IMR-90 (cell line): ENCODE measurements around the gene CEP295NL. TPM values are rescaled to one million over a fixed set of nuclear protein-coding genes. Genes with fewer than 3 reads are reported as not detected.

Experiments used
- ATAC-seq: fragments of 200-7000 bp; cut with Tn5 transposase; 2 replicates; pipeline ENCODE4 v1.9.1; 2020; ENCODE audit warnings: low read depth, mild to moderate bottlenecking, moderate library complexity
- BruUV-seq: library from RNA; stranded (reverse); fragments of 400-500 nt; replicated peaks from 2 replicates; lab custom pipeline; 2021; lab: Mats Ljungman, UMichigan
- CTCF ChIA-PET: fragments of 300-600 bp; formaldehyde crosslinking; extraction: SDS; loops from one replicate; lab custom pipeline; 2021; ENCODE audit warnings: antibody characterized with exemption; lab: Yijun Ruan, JAX
- POLR2A ChIA-PET: fragments of 300-600 bp; sonication (Branson Sonifier 250); formaldehyde crosslinking; loops from one replicate; lab custom pipeline; 2022; ENCODE audit warnings: antibody characterized with exemption; ENCODE audit not compliant: unreplicated experiment; lab: Charles Lee
- DNase-seq: peaks from one replicate; pipeline ENCODE4 v3.0.0; 2013
- H2AFZ ChIP-seq: replicated peaks from 2 replicates; pipeline ENCODE3; 2013; ENCODE audit warnings: low read length, mild to moderate bottlenecking; ENCODE audit not compliant: poor library complexity
- H2AK5ac ChIP-seq: 2 replicates; pipeline ENCODE4 v1.6.1; 2013; ENCODE audit warnings: low read depth, low read length, inconsistent platforms
- H2AK9ac ChIP-seq: replicated peaks from 2 replicates; pipeline ENCODE3; 2013; ENCODE audit warnings: mild to moderate bottlenecking, low read depth, low read length, moderate library complexity; ENCODE audit not compliant: poor library complexity
- H2BK120ac ChIP-seq: 2 replicates; pipeline ENCODE4 v1.6.1; 2013; ENCODE audit warnings: low read depth, low read length, inconsistent platforms
- H2BK15ac ChIP-seq: 3 replicates; pipeline ENCODE4 v1.6.1; 2013; ENCODE audit warnings: low read depth, low read length, inconsistent platforms
- H2BK20ac ChIP-seq: 2 replicates; pipeline ENCODE4 v1.6.1; 2013; ENCODE audit warnings: low read depth, mild to moderate bottlenecking, inconsistent platforms, low read length, moderate library complexity
- H2BK5ac ChIP-seq: 2 replicates; pipeline ENCODE4 v1.6.1; 2013; ENCODE audit warnings: mild to moderate bottlenecking, low read depth, low read length, inconsistent platforms; ENCODE audit not compliant: poor library complexity, severe bottlenecking
- H3K14ac ChIP-seq: replicated peaks from 2 replicates; pipeline ENCODE4 v1.6.1; 2013; ENCODE audit warnings: low read depth, low read length, inconsistent platforms
- H3K18ac ChIP-seq: 2 replicates; pipeline ENCODE4 v1.6.1; 2013; ENCODE audit warnings: low read depth, low read length, control low read depth
- H3K23ac ChIP-seq: 2 replicates; pipeline ENCODE4 v1.6.1; 2013; ENCODE audit warnings: low read depth, low read length, inconsistent platforms
- H3K27ac ChIP-seq: 2 replicates; pipeline ENCODE4 v1.5.1; 2013; ENCODE audit warnings: mild to moderate bottlenecking, control low read depth, low read length; ENCODE audit not compliant: insufficient read depth
- H3K27me3 ChIP-seq: 2 replicates; pipeline ENCODE4 v1.6.1; 2013; ENCODE audit warnings: low read length; ENCODE audit not compliant: control insufficient read depth, insufficient read depth
- H3K36me3 ChIP-seq: 2 replicates; pipeline ENCODE4 v1.6.1; 2013; ENCODE audit warnings: low read length, mixed read lengths; ENCODE audit not compliant: control insufficient read depth, insufficient read depth
- H3K4ac ChIP-seq: 2 replicates; pipeline ENCODE4 v1.6.1; 2013; ENCODE audit warnings: low read depth, low read length, inconsistent platforms
- H3K4me1 ChIP-seq: 2 replicates; pipeline ENCODE4 v1.6.1; 2013; ENCODE audit warnings: low read length, mixed read lengths; ENCODE audit not compliant: control insufficient read depth, insufficient read depth
- H3K4me2 ChIP-seq: 2 replicates; pipeline ENCODE4 v1.6.1; 2013; ENCODE audit warnings: low read depth, mild to moderate bottlenecking, control low read depth, low read length, moderate library complexity
- H3K4me3 ChIP-seq: 2 replicates; pipeline ENCODE4 v1.5.1; 2013; ENCODE audit warnings: low read depth, mild to moderate bottlenecking, control low read depth, low read length, moderate library complexity; ENCODE audit not compliant: insufficient read depth
- H3K56ac ChIP-seq: 2 replicates; pipeline ENCODE4 v1.6.1; 2013; ENCODE audit warnings: low read length, inconsistent platforms; ENCODE audit not compliant: insufficient read depth; ENCODE audit errors: extremely low read depth
- H3K79me1 ChIP-seq, 2 experiments: 2 replicates each; pipeline ENCODE4 v1.6.1; 2013; ENCODE audit warnings: low read length in 2 of 2, inconsistent platforms in 1 of 2, low read depth in 1 of 2
- H3K9ac ChIP-seq: 2 replicates; pipeline ENCODE4 v1.6.1; 2013; ENCODE audit warnings: low read depth, low read length, control low read depth
- H3K9me1 ChIP-seq: 2 replicates; pipeline ENCODE4 v1.6.1; 2013; ENCODE audit warnings: low read length, inconsistent platforms; ENCODE audit not compliant: insufficient read depth
- H3K9me3 ChIP-seq: 2 replicates; pipeline ENCODE4 v1.6.1; 2013; ENCODE audit warnings: low read length; ENCODE audit not compliant: control insufficient read depth, insufficient read depth
- H4K20me1 ChIP-seq: 2 replicates; pipeline ENCODE4 v1.6.1; 2013; ENCODE audit warnings: low read length, inconsistent platforms; ENCODE audit not compliant: insufficient read depth
- H4K5ac ChIP-seq: 2 replicates; pipeline ENCODE4 v1.6.1; 2013; ENCODE audit warnings: mild to moderate bottlenecking, low read depth, low read length, control low read depth
- H4K8ac ChIP-seq, 2 experiments: 2 replicates each; pipeline ENCODE4 v1.6.1; 2013; ENCODE audit warnings: low read depth in 2 of 2, low read length in 2 of 2, control low read depth in 1 of 2, inconsistent platforms in 1 of 2
- H4K91ac ChIP-seq: 2 replicates; pipeline ENCODE4 v1.6.1; 2013; ENCODE audit warnings: low read depth, low read length, inconsistent platforms; ENCODE audit not compliant: insufficient read depth
- BHLHE40 ChIP-seq: fragments of 150-350 bp; IDR thresholded peaks from 2 replicates; pipeline ENCODE4 v1.6.1; 2016; ENCODE audit warnings: mild to moderate bottlenecking, low read depth, low read length
- CEBPB ChIP-seq: IDR thresholded peaks from 2 replicates; pipeline ENCODE4 v1.6.1; 2012; ENCODE audit warnings: low read depth, low read length, improper control_type of control experiment
- CHD1 ChIP-seq: IDR thresholded peaks from 2 replicates; pipeline ENCODE4 v1.6.1; 2012; ENCODE audit warnings: low read depth, low read length, improper control_type of control experiment
- ELK1 ChIP-seq: fragments of 150-350 bp; IDR thresholded peaks from 2 replicates; pipeline ENCODE4 v1.6.1; 2016; ENCODE audit warnings: low read depth, mild to moderate bottlenecking, low read length, moderate library complexity, borderline replicate concordance
- FOS ChIP-seq: fragments of 150-350 bp; IDR thresholded peaks from 2 replicates; pipeline ENCODE4 v1.6.1; 2016; ENCODE audit warnings: low read depth, low read length
- MAFK ChIP-seq: IDR thresholded peaks from 2 replicates; pipeline ENCODE4 v1.6.1; 2012; ENCODE audit warnings: low read depth, low read length, improper control_type of control experiment
- MAZ ChIP-seq: IDR thresholded peaks from 2 replicates; pipeline ENCODE4 v1.6.1; 2012; ENCODE audit warnings: low read depth, mild to moderate bottlenecking, low read length, improper control_type of control experiment, moderate library complexity, borderline replicate concordance
- MXI1 ChIP-seq: IDR thresholded peaks from 2 replicates; pipeline ENCODE4 v1.6.1; 2012; ENCODE audit warnings: low read depth, mild to moderate bottlenecking, low read length, moderate library complexity, borderline replicate concordance
- NFE2L2 ChIP-seq: fragments of 150-350 bp; IDR thresholded peaks from 2 replicates; pipeline ENCODE4 v1.6.1; 2016; ENCODE audit warnings: low read depth, mild to moderate bottlenecking, low read length
- POLR2A ChIP-seq: IDR thresholded peaks from 2 replicates; pipeline ENCODE4 v1.6.1; 2012; ENCODE audit warnings: mild to moderate bottlenecking, low read depth, low read length
- RAD21 ChIP-seq: IDR thresholded peaks from 2 replicates; pipeline ENCODE4 v1.6.1; 2012; ENCODE audit warnings: low read length, improper control_type of control experiment
- RCOR1 ChIP-seq: IDR thresholded peaks from 2 replicates; pipeline ENCODE4 v1.6.1; 2012; ENCODE audit warnings: mild to moderate bottlenecking, low read length, improper control_type of control experiment; ENCODE audit not compliant: insufficient replicate concordance
- RFX5 ChIP-seq: IDR thresholded peaks from 2 replicates; pipeline ENCODE4 v1.8.0; 2012; ENCODE audit warnings: low read depth, mild to moderate bottlenecking, low read length, moderate library complexity
- USF2 ChIP-seq: fragments of 150-350 bp; IDR thresholded peaks from 2 replicates; pipeline ENCODE4 v1.6.1; 2017; ENCODE audit warnings: mild to moderate bottlenecking, antibody characterized with exemption, low read length, low read depth
- WGBS, 2 experiments: methylation state at CpG; one replicate each; pipeline versions ENCODE4 v1.1.5 to v1.1.7; 2013; ENCODE audit warnings: missing lambda C conversion rate in 2 of 2; ENCODE audit not compliant: insufficient read length in 1 of 2; ENCODE audit errors: extremely low coverage in 2 of 2; 5-methylcytosine and 5-hydroxymethylcytosine counted together
- dilution Hi-C: fragments of 300-500 bp; cut with HindIII; formaldehyde crosslinking; loops from one replicate; pipeline ENCODE4 v1.14.3; 2018; ENCODE audit warnings: low sequenced_read_pairs; ENCODE audit not compliant: unreplicated experiment
- in situ Hi-C: fragments of 300-500 bp; cut with MboI; formaldehyde crosslinking; loops from 3 replicates; pipeline ENCODE4 v1.14.3; 2019; ENCODE audit warnings: low sequenced_read_pairs, inconsistent platforms, mixed read lengths
- intact Hi-C: fragments of 100-400 bp; cut with micrococcal nuclease; formaldehyde crosslinking; loops from 2 replicates; pipeline ENCODE4 v1.10.0; 2022
- polyA plus RNA-seq, 3 experiments: library from polyadenylated mRNA; depleted of rRNA; stranded (reverse); fragments of >200 nt; gene quantifications; 2 replicates each; pipeline ENCODE4 v1.2.3, GENCODE V29; 2012; ENCODE audit warnings: low replicate concordance in 1 of 3
- total RNA-seq: library from RNA; depleted of rRNA; stranded (reverse); fragments of >200 nt; gene quantifications from 2 replicates; pipeline ENCODE4 v1.2.3, GENCODE V29; 2012

The CEP295NL gene
- total and polyA plus RNA-seq, 2 of the 4 experiments (the other 2 are of a cell fraction) = 0.31 to 0.72 TPM

- no peak for TF ChIP-seq RAD21
These were observed 6.7 kb downstream of the CEP295NL start (continued) for GRCh38 chr17:78896091-78896833.

GRCh38 chr17:78895322-78895721 is 7.7 kb downstream of the CEP295NL start:
- intact Hi-C loops (no loop called here), dilution Hi-C loops (no loop called here), in situ Hi-C loops (no loop called here)
- peaks cover 31 to 90% of the 10 kb centered on the region in 2 experiments; a peak in 3 of 4 replicates for H3K79me1 ChIP-seq
- peak; percentile 25; the same call in 1 of the 2 replicates for ATAC-seq
- no CpG with 5 or more reads among the region's 5 CpGs for WGBS, 2 experiments
- no peak overlapping the region for H2BK5ac ChIP-seq
- 0 out of 2 replicates have a peak overlapping the region, but pooled peaks have one; percentile 8 for H3K23ac ChIP-seq
- no peak overlapping the region for H2BK20ac ChIP-seq
- no TSS peak for BruUV-seq
- H3K9me3 ChIP-seq = no peaks in the 10 kb centered on the region
- H2AK5ac ChIP-seq = peak overlapping the region; percentile 23; the same call in 1 of the 2 replicates
- H3K4ac ChIP-seq = no peak overlapping the region
- H3K56ac ChIP-seq = no peak overlapping the region
- no peak overlapping the region for H2BK15ac ChIP-seq
- H4K91ac ChIP-seq = no peak overlapping the region
- ChIA-PET CTCF (interaction anchor here (0.9 kb wide), 1 partner anchor 30 kb away, joined by 4 read pairs; no protein-coding TSS in a partner anchor), POLR2A (interaction anchor here (0.6 kb wide), 1 partner anchor 64 kb away, joined by 30 read pairs; no protein-coding TSS in a partner anchor)
- TF ChIP-seq POLR2A = no peak
- no peak for TF ChIP-seq MAZ
- no peak for TF ChIP-seq ELK1
- no peak for TF ChIP-seq USF2
- no peak for TF ChIP-seq NFE2L2
- TF ChIP-seq BHLHE40 = no peak
- TF ChIP-seq CEBPB = no peak
- no peak for TF ChIP-seq RAD21
- TF ChIP-seq FOS = no peak
- TF ChIP-seq RCOR1 = no peak
- TF ChIP-seq MXI1 = no peak
- no peak for TF ChIP-seq CHD1
- TF ChIP-seq MAFK = no peak
- no peak for TF ChIP-seq RFX5
- H4K20me1 ChIP-seq = peaks cover 94% of the 10 kb centered on the region
- peaks cover 26% of the 10 kb centered on the region for H3K4me1 ChIP-seq
- H3K18ac ChIP-seq = no peak overlapping the region
- H3K36me3 ChIP-seq = peaks cover 31% of the 10 kb centered on the region
- H3K27me3 ChIP-seq = no peaks in the 10 kb centered on the region
- H3K9me1 ChIP-seq = peaks cover 34% of the 10 kb centered on the region
- no peak overlapping the region for H4K5ac ChIP-seq
- no peak overlapping the region for H3K14ac ChIP-seq
- H2BK120ac ChIP-seq = no peak overlapping the region
- DNase-seq = no peak
- no peak overlapping the region for H4K8ac ChIP-seq
- H3K4me2 ChIP-seq = no peak overlapping the region
- H3K4me3 ChIP-seq = no peak overlapping the region
- H2AFZ ChIP-seq = peak overlapping the region; percentile 52
- no peak overlapping the region for H3K9ac ChIP-seq
- no peak overlapping the region for H2AK9ac ChIP-seq
- H3K27ac ChIP-seq = no peak overlapping the region
